ENCODE results near the gene SLC35B1.
"Not testable (repeated sequence)": the region's sequence is repeated elsewhere in the genome, so short reads cannot be mapped to it uniquely, and the experiment has no call there.

SLC35B1 gene

DNA sequence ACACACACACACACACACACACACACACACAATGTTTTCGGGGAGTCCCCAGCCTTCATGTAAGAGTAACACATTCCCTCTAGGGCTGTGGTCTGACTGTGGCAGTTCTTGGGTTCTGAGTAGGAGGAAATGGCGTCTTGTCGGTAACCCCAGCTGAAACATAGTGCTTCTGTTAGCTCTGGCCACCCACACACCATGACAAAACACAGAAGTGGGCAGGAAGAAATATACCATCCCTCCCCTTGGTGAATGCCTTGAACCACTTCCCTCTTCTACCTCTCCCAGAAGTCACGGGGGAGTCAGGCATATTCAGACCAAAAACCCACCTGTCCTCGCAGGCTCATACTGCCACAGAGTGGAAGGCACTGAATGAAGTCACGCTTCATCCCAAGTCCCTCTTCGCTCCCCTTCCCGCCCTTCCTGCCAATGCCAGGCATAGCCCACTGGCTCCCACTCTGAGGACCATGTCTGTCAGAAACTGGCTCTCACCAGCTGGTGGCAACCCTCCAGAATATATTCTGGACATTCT lies 11.5 kb downstream of the SLC35B1 start:
- FAIRE-seq: no peak

DNA sequence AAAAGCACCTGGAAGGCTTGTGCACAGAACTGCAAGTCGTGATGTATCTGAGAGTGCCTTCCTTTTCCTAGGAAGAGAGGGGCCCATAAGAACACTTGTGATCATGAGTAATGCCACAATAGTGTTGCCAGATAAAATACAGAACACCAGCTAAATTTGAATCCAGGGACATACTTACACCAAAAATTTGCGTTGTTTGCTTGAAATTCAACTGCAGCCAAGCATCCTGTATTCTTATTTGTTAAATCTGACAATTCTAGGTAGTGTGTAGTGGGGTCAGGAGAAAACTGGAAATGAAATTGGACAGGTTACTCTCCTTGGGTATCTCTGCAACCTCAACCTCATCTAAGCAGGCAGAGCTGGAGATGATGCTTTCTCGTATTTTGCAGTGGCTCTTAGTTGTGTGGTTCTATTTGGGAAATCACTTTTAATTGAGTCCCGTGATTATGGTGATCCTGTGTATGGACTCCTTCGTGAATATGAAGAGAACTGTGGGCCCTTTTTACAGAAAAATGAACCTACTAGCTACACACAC lies 12.0 kb downstream of the SLC35B1 start:
- no peak for FAIRE-seq

DNA sequence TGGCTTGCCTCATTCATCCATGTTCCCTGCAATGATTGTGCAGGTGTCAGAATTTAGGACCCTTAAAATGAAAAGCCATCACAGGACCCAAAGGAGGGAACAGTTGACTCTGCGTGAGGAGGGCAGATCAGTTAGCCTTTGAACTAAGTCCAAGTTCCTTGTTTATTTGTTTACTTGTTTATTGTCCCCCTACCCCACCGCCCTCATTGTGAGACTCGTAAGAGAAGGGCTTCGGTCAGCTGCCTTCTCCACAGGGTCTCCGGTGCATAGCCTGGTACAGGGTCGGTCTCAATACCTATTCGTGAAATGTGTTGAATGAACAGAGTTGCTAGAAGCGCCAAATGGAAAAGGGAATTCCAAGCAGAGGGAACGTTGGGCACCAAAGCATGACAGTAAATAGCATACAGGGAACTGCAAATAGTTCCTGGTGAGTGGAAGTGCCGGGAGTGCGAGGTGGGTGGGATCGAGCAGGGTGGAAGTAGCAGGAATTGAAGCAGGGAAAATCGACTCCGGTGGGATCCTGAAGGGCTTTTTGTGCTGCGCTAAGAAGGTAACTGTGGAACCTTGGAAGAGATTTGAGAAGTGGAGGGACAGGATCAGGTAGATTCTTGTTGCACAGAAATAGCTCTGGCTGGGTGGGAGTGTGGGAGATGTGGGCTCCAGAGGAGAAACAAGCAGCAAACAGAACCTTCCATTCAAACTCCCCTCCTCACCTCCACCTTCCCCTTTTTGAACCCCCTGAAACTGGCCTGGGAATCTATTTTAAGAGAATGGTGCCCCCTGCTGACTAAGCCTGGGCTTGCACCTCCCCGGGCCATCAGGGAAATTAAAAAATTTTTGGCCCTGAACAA lies 12.7 kb downstream of the SLC35B1 start:
- no peak for FAIRE-seq

DNA sequence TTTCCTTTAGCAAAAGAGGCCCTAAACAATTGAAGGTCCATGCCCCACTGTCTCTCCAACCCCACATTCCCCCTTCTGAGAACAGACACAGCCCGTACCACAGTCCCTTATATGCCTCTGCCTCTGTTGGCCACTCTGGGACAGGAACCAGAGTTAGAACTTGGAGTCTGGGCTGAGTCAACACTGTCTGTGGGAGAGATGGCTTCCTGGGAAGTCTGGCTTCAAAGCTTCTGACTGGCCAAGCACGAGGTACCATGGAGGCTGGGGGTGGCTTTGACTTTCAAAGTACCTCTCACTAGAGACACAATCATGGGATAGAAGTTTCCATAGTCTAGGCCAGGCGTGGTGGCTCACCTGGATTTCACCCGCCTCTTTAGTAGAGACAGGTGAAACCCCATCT lies 15.0 kb downstream of the SLC35B1 start:
- FAIRE-seq: no peak

DNA sequence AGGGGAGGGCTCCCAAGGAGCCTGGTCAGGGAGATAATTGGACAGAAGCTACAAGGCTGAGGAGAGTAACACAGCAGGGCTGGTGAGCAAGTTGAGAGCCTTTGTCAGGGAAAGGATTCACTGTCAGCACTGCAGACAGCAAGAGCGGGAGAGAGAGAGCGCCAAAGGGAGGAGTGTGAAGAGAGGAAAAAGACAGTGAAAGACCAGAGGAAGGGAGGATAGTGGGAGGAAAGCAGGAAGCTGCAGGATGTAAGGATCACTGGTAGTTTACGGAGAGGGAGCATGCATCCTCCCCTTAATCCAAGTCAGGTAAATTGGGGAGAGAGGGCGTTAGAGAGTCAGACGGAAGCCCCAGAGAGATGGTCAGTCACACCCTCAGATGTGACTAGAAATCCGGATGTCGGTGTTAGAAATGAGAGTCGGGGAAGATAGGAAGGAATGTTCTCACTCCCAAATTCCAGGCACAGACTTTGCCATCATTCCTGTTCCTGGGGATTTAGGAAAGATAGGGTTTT lies 16.0 kb downstream of the SLC35B1 start:
- no peak for FAIRE-seq

DNA sequence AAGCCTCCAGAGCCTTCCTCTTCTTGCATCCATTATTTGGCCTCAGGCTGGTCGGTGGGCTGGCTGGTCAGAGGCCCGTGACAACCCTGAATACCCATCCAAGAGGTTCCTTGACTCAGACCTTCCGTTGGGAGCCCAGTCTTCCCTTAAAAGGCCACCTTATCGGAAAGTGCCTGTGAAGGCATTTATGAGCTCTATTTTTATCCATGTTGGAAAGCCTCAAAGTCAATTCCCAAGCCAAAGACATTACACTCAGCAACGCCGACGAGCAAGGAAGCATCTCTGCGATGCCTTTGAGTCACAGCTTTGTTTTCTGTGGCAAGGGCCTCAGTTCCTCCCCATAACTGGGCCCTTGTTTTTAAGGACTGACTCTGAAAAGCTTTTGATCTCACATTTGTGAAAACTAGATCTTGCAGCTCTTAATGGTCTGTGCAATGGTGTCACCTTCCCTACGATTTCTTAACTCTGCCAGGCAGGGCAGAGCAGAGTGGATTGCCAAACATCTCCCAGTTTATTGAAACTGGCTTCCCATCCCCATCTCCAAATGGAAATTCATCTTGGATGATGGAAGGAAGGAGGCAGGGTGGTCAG lies 16.6 kb downstream of the SLC35B1 start:
- FAIRE-seq: no peak

DNA sequence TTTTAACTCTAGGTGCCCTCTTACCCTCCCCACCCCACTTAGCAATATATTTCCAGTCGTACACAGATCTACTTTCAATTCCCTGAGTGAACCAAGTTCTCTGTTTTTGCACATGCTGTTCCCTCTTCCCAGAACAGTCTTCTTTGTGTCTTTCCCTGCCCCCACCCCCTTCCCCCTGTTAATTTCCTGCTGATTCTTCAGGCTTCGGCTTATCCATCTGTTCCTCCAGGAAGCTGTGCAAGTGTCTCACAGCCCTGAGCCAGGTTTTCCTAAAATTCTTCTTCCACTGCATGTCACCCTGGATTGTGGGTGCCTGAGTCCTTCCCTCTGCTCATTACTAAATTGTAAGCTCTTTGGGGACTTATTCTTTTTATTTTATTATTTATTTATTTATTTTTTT lies 17.5 kb downstream of the SLC35B1 start:
- FAIRE-seq: no peak

DNA sequence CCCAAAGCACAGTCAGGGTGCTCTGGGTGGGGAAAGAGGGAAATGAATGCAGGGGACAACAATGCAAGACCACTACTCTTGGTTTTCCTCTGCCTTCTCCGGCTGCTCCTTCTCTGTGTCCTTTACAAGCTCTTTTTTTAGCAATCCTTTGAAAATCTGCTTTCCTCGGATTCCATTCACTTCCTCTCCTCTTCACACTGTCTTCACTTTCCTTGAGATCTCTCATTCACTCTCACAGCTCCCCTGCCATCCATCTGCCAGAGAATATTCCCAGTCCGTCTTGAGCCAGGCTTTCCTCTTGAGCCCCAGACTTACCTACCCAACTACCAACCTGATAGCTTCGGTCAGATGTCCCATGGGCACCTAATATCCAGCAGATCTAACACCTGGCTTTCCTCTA lies 18.9 kb downstream of the SLC35B1 start:
- FAIRE-seq: no peak

DNA sequence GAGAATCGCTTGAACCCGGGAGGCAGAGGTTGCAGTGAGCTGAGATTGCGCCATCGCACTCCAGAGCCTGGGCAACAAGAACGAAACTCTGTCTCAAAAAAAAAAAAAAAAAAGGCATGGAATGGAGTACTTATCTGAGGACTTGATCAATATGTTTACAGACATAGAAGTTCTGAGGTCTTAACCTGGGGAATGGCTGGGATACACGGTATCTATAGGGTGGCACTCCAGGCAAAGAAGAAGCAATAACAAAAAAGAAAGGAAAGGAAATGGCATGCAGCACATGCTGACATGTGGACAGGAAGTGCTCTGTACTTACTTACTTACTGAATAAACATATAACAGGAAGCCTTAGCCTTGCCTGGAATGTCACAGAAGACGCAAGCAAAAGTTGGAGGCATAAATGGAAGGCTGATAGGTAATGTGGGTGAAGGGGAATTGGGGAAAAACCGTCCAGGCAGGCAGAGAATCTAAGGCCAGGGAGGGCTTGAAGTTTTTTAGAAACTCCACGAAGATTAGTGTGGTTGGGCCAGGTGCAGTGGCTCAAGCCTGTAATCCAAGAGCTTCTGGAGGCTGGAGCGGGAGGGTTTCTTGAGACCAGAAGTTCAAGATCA lies 19.8 kb downstream of the SLC35B1 start:
- FAIRE-seq: no peak

DNA sequence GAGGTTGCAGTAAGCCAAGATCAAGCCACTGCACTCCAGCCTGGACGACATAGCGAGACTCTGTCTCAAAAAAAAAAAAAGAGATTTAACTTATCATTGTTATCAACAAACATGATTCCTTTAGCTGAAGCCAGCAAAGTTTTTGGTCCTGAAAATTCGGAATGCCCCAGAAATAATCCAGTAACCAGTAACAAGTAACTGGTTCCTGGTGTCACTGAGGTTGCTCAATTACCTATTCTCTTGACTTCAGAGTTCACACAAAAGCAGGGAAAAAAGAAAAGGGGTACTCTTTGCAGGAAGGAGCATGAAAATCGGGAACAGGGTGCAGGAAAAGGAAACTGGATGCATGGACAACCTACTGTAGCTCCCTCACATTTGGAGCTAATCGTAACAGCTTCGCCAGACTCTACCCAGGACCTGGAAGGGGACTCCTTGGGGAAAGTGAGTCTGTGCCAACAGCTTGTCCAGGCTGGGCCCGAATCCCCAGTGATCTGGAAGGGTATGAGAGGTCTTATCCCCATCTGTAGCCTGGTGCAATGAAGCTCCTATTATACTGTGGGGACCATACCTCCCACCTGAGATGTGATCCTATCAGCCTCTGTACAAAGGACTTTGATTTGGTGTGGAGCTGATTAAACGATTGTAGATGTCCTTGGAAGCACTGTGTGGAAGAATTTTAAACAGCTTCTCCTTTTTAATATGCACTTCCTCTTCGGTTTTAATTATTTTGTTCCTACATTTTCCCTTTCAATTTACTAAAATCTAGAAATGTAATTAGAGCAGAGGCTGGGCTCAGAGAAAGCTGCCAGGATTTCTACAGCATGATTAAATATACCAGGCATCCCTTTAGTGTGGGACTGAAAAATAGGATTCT lies 26.4 kb downstream of the SLC35B1 start:
- no peak for FAIRE-seq

DNA sequence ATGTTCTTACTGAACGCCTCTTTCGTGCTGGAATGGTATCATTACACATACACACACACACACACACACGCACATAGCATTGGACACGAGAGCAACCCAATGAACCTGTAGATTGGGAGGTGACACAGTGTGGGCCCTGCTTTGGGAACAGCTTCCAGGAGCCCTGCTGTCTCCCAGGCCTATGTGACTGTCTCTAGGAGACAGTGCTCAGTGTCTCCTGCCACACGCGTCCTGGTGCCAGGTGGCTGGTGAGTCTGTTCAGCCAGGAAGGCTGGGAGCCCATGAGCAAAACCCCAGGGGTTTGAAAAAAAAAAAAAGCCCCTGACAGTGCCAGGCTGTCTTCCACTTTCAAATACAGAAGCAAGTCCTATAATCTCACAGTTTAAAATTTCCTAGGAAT lies 27.4 kb downstream of the SLC35B1 start:
- no peak for FAIRE-seq

DNA sequence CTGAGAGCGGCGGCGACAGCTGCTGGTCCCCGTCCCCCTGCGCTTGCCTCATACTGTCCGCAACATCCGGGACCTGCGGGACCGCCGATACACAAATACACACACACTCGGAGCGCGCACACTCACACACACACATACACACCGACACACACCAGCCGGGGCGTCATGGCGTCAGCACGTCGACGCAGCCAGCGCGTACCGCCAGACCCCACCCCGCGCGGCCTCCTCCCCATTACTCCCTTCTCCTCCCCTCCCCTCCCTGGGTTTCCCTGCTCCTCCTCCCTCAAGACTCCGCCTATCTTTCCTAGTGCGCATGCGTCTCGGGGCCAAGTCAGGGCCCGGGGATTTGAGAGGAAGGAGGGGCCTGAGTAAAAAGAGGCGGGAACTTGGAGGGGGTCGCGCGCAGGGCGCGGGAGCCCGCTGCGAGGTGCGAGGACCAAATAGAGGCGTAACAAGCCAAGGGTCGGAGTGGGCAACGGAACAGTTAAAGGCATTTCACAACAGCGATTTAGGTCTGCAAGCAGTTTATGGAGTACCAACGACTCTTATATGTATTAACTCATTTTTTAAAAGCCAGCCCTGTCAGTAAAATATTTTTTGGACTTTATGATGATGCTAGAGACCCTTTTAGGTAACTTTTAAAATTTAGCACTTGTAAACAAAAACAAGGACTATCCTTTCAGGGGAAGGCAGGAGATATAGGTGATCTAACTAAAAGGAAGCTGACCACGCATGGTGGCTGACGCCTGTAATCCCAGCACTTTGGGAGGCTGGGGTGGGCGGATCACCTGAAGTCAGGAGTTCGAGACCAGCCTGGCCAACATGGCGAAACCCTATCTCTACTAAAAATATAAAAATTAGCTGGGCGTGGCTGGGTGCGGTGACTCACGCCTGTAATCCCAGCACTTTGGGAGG lies 29.6 kb downstream of the SLC35B1 start, which contains the start of gene SPOP:
SPOP (minus strand) TSS at position 165 of the 915 bp plus-strand sequence. CDS start 55,287 bp downstream, outside the sequence.
- FAIRE-seq: peak; percentile 92

DNA sequence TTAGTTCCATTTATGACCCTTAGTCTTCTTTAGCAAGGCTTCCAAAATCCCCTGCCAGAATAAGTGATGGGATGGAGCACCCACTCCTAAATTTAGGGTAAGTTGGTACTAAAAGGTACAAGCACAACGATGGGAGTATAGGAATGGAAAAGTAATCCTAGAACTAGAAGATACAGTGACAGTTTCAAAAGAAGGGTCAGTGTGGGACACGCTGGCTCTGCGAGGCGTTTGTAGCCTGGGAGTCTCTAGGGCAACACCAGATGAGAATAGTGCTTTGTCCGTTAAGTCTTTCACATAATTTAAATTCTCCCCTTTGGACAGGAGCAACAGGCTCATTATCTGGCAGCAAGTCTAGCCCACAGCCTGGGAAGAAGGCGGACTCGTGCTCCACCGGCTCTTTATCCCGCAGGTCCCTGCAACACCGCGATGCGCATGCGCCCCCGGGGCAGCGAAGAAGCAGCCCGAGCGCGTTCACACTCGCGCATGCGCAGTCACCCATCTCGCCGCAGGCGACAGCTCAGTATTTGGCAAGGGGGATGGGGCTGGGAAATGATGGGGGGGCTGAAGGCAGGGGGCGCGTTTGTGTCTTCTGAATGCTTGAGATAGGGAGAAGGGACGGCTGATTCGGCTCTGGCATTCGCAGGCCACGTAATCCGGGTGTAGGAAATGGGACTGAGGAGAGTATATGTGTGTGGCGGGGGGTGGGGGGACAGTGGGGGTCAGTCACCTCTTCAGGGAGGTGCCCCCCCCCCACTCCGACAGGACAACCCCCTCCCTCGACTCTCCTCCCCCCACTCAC lies 30.4 kb downstream of the SLC35B1 start:
- no peak for FAIRE-seq

DNA sequence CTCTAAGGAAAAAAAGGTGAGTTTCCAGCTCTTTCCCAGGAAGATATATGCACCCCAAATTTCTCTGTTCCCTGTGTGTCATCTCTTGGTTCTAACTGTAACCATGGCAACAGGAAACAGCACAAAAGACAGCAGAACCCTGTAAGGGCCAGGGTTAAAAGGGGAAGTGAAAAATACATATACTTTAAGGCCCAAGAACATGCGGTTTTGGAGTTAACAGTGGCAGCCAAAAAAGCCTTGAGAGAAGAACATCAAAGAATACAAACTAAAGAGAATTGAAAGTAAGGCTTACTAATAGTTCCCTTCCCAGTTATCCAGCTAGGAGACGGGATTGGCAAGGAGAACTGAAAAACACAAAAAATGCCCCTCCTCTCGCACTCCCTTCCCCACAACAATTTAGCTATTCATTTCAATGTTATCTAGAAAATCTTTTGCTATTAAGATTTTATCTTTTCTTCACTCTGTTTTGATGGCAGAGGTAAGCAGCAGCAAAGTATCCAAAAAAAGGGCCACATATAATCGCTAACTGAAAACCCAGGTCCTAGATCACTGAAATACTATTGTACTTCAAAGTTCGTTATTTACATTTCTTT lies 31.4 kb downstream of the SLC35B1 start:
- no peak for FAIRE-seq

DNA sequence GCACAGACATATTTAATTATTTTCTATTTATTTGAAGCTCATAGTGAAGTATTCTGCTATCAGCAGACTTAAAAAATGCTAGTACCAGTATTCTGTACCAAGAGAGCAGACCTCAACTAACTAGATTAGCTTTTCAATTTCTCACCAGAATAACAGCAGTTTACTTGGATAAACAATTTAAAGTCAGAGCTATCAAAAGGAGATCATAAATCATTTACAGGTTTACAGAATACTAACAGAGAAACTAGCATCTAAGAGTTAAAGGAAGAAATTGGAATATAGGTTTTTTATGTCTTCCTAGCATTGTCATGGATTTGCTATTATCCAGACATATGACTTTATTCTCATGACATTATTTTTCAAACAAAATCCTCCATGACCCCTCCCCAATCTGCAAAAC lies 33.3 kb downstream of the SLC35B1 start:
- no peak for FAIRE-seq

DNA sequence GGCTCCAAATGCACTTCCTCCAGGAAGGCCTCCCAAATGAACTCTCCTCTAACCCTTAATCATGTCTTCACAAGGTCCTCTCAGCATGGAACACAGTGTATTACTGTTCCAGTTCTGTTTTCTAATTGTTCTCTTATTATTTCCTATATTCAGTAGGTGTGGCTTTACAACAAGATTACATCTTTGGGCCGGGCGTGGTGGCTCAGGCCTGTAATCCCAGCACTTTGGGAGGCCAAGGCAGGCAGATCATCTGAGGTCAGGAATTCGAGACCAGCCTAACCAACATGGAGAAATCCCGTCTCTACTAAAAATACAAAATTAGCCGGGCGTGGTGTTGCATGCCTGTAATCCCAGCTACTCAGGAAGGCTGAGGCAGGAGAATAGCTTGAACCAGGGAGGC lies 34.1 kb downstream of the SLC35B1 start:
- not testable (repeated sequence) for FAIRE-seq

DNA sequence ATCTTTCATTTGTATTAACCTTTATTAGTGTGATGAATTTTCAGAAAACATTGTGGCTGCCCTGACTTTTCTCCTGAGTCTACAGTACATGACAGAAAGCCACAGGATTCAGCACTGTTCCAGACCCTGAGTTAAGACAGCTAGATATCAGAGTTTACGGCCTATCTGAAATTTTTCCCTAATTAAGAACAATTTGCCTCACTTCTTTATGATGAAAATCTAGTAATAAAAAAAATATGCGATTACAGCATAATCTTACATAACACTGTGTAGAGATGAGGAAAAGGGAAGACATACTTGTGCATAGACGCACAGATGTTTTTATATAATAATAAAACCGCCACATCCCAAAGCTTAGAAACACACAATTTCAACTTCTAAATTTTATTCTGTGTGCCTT lies 37.1 kb downstream of the SLC35B1 start:
- no peak for FAIRE-seq

DNA sequence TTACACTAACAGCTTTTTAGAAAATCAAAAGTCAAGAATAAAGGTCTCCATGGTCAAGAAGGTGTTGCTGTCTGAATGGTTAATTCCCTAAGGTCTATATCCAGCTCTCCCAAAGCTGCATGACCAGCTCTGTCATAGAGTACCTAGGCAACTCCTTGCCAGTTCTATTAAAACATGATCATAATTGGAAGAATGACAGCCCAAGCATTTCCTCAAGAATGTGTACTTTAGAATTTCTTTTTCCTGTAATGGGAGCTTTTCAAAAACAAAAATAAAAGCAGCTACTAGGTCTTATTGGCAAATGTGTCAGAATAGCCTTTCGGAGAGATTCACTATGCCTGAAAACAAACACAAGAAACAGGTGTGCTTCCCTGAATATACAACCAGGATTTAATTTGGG lies 37.8 kb downstream of the SLC35B1 start:
- FAIRE-seq: no peak

DNA sequence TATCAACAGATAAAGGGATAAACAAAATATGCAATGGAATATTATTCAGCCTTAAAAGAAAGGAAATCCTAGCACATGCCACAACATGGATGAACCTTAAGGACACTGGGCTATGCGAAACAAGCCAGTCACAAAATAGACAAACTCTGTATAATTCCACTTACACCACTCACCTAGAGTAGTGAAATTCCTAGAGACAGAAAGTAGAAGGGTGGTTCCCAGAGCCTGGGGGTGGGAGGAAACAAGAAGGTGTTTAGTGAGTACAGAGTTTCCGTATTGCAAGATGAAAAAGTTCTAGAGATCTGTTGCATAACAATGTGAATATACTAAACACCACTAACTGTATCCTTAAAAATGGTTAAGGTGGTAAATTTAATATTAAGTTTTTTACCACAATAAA lies 39.9 kb downstream of the SLC35B1 start:
- FAIRE-seq: no peak

DNA sequence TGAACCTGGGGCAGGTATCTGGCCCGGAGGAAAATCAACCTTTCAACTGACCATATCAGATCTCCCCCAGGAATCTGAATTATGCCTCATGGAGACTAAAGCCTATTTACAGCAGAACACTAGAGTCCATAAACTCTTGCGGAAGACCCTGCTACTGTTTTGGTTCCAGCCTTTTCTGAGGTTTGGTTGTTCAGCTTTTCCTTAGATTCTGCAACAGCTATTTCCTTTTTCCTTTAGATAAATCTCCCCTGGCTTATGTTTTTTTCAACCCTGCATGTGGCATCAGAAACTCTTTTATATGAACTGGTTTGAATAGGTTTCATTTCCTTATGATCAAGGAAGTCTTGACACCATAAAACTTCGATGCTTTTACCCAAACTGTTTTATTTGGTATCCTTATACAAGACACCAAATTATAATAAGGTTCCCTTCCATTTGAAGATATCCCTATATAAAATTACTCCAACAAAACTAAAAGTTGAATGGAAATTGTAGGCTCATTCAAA lies 43.0 kb downstream of the SLC35B1 start:
- no peak for FAIRE-seq

Measured in A204.1 (cell line).